ENCODE measurements around the gene SCYGR5.

DNA sequence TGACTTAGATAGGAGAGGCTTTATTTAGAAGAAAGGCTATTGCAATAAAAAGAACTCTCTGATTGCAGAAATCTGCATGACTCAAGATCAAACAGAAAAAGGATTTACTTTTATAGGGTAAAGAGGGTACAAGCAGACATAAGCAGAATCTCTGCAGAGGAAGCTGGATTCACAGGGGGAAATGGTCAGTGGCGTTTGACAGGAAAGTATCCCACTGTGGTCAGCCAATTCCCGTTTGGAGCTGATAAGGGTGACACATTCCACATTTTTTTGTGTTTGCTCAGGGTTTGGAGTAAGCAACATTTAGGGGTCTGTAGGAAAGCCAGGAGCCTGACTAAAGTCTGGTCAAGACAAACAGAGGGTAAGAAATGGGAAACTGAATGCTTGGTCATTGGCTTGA is 23.9 kb upstream of the SCYGR5 start:
- no peak for TF ChIP-seq POLR2AphosphoS5 (IDR thresholded peaks at IDR 0.05; ENCODE audit: low read depth, low read length)
- TF ChIP-seq POLR2A (IDR thresholded peaks at IDR 0.05; ENCODE audit: low read depth, low read length), result no peak
- no peak for TF ChIP-seq PAX5 (IDR thresholded peaks at IDR 0.05; ENCODE audit: insufficient read depth, low read length, severe bottlenecking)
- no peak for TF ChIP-seq TAF1 (IDR thresholded peaks at IDR 0.05; ENCODE audit: low read depth, low read length)

Data from GM12891 (cell line).